ENCODE data around the gene NLGN4X. TPM values are rescaled to one million over a fixed set of nuclear protein-coding genes. Genes with fewer than 3 reads are reported as not detected.

The NLGN4X gene
- total RNA-seq, 1 experiment from 2014 or later: 0.05 TPM

DNA sequence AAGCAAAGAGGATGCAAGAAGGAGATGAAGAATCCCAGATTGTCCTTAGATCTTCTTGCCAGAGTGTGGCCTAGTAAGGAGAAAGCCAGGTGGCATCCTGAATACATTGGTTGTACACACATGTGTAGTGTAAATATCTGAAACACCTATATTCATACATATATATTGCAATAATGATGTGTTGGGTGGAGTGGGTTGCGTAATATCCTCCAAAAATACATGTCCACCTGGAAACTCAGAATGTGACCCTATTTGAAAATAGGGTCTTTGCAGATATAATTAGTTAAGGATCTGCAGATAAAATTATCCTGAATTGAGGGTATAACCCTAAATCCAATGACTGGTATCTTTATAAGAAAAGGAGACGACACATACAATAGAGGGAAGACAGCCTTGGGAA is 216.3 kb downstream of the NLGN4X start:
- Histone ChIP-seq H3K9ac (ENCODE audit: low read length) (no peak overlapping the region), H3K9me3 (ENCODE audit: control insufficient read depth in 1 of 2, insufficient read depth in 1 of 2, low read depth in 1 of 2, low read length in 2 of 2) (no peaks in the 10 kb centered on the region), H3K27me3 (ENCODE audit: insufficient read depth, low read length) (no peaks in the 10 kb centered on the region), H3K4me1 (ENCODE audit: control insufficient read depth in 1 of 2, insufficient read depth in 2 of 2, low read length in 2 of 2) (no peaks in the 10 kb centered on the region), H3K79me2 (ENCODE audit: insufficient read depth, low read length) (no peaks in the 10 kb centered on the region), H3K4me3 (replicated peaks in 1 of 2; ENCODE audit: low read depth in 1 of 2, low read length in 2 of 2) (no peak overlapping the region), H4K20me1 (ENCODE audit: insufficient read depth) (no peaks in the 10 kb centered on the region), H3K36me3 (ENCODE audit: control insufficient read depth in 1 of 2, insufficient read depth in 2 of 2, low read length in 2 of 2) (no peaks in the 10 kb centered on the region), H3K27ac (ENCODE audit: low read depth, low read length) (no peak overlapping the region), H3K4me2 (ENCODE audit: low read length) (no peak overlapping the region), H3K9me2 (ENCODE audit: insufficient read depth) (no peaks in the 10 kb centered on the region), H2AFZ (ENCODE audit: low read depth, low read length, poor library complexity, severe bottlenecking) (no peak overlapping the region)
- BruUV-seq (replicated peaks): no TSS peak
- ChIA-PET CTCF (no interaction called here), POLR2A (no interaction called here), RAD21 (ENCODE audit: low non-redundant PET in 1 of 2, low total read pairs in 2 of 2, uncharacterized antibody in 2 of 2, unreplicated experiment in 2 of 2) (no interaction called here)
- no peak for ATAC-seq
- no peak for TF ChIP-seq YY1 (IDR thresholded peaks at IDR 0.05; ENCODE audit: extremely low read depth, insufficient replicate concordance, low read depth, low read length)
- no peak for TF ChIP-seq POLR2AphosphoS5 (IDR thresholded peaks at IDR 0.05; ENCODE audit: low read depth, low read length)
- no peak for TF ChIP-seq ELF1 (IDR thresholded peaks at IDR 0.05; ENCODE audit: borderline replicate concordance, low read depth)
- TF ChIP-seq EZH2phosphoT487 (IDR thresholded peaks at IDR 0.05; ENCODE audit: borderline replicate concordance): no peak
- TF ChIP-seq ATF3 (IDR thresholded peaks at IDR 0.05): no peak
- no peak for TF ChIP-seq SRF (IDR thresholded peaks at IDR 0.05; ENCODE audit: low read depth)
- no peak for TF ChIP-seq EZH2 (IDR thresholded peaks at IDR 0.05)
- no peak for TF ChIP-seq SIN3A (IDR thresholded peaks at IDR 0.05; ENCODE audit: low read depth)
- TF ChIP-seq RAD21 (IDR thresholded peaks at IDR 0.05; ENCODE audit: low read depth): no peak
- TF ChIP-seq POLR2A (IDR thresholded peaks at IDR 0.05; ENCODE audit: borderline replicate concordance, extremely low read depth, insufficient read depth, insufficient read length): no peak
- TF ChIP-seq, protein P1, sequence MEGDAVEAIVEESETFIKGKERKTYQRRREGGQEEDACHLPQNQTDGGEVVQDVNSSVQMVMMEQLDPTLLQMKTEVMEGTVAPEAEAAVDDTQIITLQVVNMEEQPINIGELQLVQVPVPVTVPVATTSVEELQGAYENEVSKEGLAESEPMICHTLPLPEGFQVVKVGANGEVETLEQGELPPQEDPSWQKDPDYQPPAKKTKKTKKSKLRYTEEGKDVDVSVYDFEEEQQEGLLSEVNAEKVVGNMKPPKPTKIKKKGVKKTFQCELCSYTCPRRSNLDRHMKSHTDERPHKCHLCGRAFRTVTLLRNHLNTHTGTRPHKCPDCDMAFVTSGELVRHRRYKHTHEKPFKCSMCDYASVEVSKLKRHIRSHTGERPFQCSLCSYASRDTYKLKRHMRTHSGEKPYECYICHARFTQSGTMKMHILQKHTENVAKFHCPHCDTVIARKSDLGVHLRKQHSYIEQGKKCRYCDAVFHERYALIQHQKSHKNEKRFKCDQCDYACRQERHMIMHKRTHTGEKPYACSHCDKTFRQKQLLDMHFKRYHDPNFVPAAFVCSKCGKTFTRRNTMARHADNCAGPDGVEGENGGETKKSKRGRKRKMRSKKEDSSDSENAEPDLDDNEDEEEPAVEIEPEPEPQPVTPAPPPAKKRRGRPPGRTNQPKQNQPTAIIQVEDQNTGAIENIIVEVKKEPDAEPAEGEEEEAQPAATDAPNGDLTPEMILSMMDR (IDR thresholded peaks at IDR 0.05 in 2 of 3, conservative IDR thresholded peaks at IDR 0.05 in 1 of 3; ENCODE audit: borderline replicate concordance in 1 of 3, insufficient read depth in 1 of 3, low read depth in 2 of 3, low read length in 2 of 3): no peak
- TF ChIP-seq, protein P2, sequence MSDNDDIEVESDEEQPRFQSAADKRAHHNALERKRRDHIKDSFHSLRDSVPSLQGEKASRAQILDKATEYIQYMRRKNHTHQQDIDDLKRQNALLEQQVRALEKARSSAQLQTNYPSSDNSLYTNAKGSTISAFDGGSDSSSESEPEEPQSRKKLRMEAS (IDR thresholded peaks at IDR 0.05): no peak
- no peak for TF ChIP-seq CEBPB (IDR thresholded peaks at IDR 0.05; ENCODE audit: low read depth)
- intact Hi-C loops (cut with micrococcal nuclease): no loop called here
- no peak for DNase-seq (ENCODE audit: low read depth, low spot score)

All from HCT116 (cell line).